ENCODE results near the gene GRIA3.

The GRIA3 gene

DNA sequence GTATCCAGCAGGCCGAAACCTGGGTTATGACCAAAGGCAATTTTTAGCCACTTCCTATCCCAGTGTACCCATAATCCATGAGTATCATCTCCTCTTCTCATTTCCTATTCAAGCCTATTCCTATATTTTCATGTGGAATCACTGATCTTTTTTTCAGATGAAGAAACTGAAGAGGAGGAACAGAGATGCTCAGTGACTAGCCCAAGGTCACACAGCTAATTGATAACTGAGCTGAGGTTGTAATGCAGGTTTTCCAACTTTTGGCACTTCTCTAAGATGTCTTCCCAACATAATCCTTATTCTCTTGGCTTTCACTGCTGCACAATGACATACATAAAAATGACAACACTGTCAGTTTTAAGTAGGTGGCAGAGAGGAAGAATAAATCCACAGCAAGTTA, 15.3 kb downstream of the GRIA3 start:
- DNase-seq = no peak

DNA sequence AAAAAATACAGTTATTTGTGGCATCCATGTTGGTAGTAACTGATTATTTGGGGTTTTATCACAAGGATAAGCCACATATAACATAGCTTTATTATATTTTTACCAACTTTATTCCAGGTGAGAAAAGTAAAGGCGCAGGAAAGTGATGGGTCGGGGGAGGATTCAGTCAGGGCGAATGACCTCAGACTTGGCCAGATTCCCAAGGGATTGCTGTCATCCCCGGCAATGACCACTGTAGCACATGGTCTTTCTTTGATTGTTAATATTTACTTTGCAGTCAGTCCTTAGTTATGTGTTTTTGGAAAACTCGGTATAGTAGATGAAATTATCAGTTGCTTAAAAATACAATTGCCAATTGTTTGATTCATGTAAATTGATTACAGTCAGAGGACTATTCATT, 17.6 kb downstream of the GRIA3 start:
- DNase-seq = no peak

DNA sequence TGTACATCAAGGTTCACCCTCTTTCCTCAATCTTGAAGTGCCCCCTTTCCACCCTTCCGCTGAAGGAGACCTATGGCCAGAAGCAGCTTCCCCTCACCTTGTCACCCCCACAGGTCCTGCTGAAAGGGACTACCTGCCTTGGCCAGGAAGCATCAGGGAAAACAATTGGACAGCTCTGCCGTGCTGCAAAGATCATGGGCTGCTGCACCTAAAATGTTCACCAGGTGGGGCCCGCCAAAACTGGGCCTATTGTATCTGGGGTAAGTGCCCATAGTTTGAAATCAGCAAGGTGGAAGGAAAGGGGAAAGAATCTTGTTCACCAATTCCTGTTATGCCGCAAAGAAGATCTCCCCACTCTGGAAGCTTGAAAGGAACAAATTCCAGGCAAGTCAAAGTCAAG, 18.4 kb downstream of the GRIA3 start:
- DNase-seq = no peak

DNA sequence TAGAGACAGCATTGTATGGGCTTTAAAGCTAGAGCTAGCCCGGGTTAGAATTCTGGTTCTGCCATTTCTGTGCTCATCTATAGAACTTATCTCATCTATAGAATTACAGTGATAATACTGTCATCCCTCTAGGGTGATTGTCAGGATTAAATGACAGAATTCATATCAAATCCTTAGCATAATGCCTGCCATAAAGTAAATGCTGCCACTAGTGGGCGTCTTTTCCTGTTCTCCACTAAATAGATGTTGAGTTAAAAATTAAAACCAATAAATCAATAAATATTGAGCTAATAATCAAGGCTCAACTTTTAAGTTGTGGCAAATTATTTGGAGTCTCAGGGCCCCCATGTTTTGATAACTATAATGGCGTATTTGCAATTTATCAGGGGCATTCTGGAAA, 19.7 kb downstream of the GRIA3 start:
- DNase-seq = no peak

DNA sequence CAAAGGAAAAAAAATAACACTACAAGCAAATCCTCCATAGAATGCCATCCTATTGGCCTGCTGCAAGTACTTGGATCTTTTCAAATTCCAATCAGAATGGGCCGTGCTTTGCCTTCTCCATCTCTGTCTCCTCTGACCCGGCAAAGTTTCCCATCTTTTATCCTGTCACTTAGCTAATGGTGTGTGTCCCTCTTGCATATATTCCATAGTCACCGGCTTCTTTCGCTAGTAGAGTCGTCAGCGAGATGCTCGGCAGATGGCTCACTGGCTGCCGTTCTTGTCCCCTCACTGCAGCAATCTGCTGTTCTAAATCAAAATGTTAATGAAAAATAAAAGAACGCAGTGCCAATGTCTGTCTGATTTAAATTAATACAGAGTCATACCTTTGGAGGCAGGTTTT, 22.1 kb downstream of the GRIA3 start:
- DNase-seq = no peak

DNA sequence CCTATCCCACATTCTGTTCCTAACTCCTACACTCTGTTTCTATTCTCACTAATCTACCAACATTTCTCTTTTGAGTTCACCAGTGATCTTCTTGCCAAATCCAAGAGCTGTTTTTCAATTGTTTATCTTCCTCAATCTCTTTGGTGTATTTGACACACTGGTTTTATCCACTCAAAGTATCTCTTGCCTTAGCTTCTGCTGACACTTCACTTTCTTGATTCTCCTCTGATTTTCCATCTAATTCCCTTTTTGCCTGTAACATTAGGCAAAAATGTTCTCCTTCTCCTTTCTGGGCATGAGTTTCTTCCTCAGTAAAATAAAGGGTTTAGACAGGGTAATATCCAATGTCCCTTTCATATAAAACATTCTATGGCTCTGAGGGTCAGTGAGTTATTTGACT, 26.2 kb downstream of the GRIA3 start:
- DNase-seq = no peak

DNA sequence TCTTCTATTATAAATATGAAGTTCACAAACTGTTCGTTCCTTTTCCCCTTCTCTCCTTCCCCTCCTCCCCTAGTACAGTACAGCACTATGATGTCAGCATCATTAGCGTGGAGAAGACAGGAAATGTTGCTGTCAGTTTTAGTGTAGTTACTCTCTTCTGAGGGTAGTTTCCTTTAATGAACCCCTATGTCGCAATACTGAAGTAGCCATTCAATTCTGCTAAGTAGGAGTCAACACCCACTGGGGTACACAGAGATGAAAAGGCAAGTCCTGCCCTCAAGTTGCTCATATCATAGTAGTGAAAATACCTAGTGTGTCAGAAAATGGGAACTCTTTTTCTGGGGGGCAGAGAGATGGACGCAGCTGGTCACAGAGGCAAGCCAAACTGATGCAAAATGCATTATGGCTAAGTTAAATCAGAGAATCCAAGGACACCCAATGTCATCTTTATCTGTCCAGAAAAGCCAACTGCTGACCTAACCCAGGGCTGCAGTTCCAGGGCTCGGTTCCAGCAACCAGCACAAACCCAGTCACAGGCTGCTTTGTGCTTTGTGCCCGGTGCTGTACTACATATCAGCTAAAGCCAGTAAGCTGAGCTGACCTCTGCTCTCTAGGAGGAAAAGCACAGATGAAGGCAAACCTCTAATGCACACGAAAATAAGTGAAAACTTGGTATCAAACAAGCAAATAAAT, 31.5 kb downstream of the GRIA3 start:
- no peak for DNase-seq

DNA sequence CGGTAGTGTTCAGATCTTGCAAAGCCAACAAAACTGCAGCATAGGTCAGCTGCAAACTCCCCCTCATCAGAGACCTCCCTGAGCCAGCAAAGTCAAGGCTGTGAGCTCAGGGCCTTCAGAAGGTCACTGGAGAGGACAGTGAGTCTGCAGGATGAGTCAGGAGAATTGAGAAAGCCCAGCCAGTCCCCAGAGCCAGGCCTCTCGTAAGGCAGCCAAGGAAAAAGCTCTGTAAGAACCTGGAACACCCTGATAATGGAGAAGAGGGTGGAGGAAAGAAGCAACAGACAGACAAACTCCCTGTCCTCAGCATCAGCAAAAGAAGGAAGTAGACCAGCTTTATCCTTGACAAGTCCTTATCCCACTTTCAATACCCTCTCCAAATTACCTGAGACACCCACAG, 33.0 kb downstream of the GRIA3 start:
- peak; percentile 3 for DNase-seq

DNA sequence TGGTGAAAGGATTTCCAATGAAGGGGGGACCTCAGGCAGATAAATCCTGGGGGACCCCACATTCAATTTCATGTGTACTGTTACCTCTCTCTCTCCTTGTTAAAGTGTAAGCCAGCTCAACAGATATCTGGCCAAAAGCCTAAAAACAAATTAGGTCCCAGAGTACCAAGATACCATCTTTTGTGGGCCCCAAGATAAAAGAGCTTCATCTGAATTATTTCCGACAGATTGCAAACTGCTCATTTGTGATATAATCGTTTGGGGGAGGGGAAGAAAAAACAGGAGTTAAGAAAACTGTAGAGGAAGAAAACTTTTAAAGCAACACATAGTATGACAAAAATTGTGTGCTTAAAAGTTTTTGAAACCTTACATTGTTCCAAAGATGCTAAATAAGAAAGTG, 33.6 kb downstream of the GRIA3 start:
- no peak for DNase-seq

DNA sequence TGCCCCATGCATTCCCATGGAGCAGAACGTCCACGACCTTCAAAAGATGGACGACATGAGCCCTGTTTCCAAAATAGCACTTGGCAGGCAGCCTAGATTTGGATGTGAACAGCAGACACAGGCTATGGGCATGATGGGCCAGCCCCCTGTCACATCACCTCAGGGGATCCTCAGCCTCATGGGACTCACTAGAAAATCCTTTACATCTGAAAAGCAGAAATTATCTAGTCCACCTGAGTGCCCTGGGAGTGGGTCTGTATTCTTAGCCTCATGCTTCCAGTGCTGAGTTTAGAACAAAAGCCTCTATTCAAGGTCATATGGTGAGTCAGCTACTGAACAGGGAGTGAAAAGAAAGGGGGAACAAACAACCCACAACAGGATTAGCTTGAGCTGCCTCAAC, 35.8 kb downstream of the GRIA3 start:
- DNase-seq = no peak

DNA sequence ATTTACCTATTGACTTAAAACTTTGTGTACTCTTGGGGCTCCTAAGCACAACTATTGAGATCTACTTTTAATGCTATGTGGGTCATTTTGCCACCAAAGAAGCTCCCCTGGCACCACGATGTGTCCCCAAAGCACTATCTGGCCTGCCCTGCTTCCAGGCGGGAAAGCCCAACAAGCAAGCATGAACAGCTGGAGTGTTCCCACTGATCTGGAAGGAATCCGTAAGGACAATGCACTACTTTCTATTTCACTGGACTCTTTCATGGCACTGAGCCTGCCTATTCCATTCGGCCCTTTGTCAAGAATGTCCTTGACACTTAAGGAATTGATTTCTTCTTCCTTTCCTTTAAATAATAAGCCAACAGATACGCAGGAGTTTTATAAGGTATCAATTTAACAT, 38.8 kb downstream of the GRIA3 start:
- no peak for DNase-seq

DNA sequence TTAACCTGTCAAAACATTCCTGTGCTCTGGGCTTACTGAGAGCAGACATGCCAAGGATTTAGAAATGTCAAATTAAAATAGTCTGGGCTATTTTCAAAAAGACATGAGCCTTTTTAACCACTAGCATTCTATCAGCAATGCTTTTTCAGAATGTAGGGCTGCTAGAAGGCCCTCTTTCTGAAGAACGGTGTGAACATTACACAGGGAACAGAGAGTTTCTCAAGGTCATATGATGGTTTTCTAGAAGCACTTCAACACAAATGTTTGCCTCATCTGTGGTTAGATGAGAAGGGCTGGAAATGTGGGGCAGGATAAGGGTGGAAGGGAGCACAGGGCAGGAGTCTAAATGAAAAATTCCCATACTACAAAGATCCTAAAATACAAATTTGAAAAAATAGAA, 39.3 kb downstream of the GRIA3 start:
- DNase-seq = no peak

DNA sequence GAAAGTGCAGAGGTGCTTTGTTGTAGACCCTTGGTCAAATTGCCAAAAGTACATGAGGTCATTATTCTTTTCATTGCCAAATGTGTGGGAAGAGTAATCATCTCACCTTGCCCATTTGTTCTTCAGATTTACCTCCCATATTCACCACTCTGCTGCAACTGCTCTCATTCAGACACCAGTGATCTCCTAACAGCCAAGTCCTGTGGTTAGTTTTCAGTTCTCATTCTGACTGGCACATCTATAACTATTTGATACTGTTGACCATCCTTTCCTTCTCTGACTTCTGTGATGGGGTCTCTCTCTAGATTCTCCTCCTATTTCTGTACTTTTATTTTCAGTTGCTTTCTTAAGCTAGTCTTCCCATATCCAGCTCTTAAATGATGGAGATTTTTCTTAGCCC, 39.8 kb downstream of the GRIA3 start:
- no peak for DNase-seq

DNA sequence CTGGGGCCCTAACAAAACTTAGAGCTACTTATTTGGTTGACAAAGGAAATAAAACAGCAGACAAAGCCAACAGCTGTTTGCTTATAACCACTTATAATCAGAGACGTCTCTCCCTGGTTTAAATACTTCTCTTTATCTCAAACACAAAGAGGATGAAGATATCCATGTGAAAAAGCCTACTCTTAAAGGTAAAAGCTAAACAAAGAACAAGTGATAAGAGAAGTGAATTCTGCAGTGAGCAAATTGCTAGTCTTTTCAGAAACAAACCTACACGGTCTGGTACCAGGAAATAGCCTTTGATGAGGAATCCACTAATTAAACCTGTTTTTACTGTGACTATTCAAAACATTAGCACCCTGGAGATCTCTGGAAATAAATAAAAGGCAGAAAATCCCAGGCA, 46.7 kb downstream of the GRIA3 start:
- no peak for DNase-seq

DNA sequence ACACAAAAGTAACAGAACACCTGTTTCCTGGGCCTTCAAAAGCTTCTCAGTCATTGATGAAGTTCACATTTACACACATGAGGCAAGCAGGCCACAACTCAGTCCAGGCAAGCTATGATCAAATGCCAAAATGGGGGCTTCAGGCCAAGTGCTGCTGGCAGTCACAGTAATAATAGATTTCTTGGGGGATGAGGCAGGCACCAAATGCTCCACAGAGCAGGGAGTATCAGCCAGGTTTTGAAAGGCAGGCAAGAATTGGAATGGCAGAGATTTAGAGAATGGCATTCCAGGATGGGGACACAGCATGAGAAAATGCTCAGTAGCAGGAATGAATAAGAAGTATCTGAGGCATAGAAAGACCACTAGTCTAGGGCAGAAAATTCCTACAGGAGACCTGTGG, 52.8 kb downstream of the GRIA3 start:
- no peak for DNase-seq

DNA sequence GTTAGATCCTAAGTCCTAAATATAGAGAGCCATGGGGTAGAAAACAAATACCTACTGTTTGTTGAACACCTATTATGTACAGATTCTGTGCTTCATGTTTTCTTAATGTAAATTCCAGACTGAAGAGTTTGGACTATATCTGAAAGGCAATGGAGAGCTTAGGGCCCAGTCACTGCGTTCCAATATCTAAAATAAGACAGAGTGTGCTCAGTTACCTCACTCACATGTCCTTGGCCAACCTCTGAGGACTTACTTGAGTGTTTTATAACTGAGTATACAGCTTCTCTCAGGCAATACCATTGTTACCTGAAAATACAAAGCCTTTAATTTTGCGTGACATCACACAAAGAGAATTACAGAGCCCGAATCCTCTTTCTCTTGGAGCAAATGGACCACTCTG, 53.2 kb downstream of the GRIA3 start:
- DNase-seq = no peak

DNA sequence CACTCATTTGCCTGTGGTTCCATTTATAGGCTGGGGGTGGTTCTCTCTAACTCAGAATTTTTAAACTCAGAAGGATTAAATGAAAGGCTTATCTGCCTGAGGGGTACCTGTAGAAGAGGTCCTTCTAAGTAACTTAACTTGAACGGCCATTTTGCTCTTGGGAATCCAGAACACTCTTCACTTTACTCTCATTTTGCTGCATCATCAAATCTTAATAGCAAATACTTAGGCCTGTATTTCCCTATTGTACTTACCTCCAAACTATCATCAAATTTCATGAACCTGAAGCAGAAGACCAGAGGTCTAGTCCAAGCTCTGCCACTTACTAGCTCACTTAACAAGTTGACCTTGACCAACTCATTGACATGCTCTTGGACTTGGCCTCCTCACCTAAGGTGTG, 70.4 kb downstream of the GRIA3 start:
- DNase-seq = no peak

DNA sequence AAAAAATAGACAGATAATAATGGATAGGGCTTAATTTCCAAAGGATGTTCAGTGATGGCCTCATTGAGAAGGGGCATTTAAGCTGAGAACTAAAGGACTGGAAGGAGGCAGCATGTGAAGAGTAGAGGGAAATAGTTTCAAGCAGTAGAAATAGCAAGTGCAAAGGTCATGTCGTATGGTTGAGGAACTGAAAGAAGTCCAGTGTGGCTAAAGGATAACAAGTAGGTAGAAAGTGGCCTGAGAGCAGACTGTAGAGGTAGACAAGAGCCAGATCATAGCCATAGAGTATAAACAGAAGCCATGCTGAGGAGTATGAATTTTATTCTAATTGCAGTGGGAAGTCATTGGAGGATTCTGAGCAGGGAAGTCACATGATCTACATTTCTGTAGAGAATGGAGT, 72.3 kb downstream of the GRIA3 start:
- DNase-seq = no peak

DNA sequence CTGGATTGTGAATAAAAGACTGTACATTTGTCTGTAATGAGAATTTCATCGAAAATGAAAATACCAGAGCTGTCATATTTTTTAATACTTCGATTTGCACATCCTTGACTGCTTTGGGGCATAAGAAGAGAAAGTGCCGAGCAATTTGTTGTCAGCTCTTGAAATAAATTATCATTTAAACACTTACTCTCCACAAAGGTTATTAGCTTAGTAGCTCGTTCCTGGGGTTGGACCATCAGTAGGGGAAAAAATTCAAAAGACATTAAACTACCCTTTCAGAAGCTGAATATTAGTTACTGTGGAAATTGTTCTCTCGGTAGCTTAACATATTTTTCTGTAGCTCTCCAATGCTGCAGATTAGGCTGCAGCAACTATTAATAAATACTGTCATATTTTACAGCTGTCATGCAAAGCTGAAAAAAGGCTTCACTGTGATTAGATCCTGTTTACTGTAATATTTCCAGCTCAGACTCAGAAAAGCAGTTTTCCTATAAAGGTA, 76.9 kb downstream of the GRIA3 start:
- DNase-seq = no peak

DNA sequence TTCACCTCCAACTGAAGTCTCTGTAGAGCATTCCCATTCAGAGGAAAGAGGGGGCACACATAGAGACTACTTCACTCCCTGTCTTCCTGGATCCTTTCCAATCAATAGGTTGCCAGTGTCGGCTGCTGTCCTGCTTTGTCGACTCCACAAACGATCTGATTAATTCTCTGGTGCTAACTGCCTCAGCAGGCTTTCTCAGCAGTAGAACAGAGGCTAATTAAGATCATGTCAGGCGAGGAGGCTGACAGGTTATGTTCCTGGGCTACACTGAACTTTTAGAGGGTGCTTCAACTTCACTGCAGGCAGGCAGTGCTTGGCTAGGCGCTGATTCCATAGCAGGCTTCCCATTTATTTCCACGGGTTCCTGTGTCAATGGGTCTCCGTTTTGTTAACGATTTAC, 79.2 kb downstream of the GRIA3 start:
- no peak for DNase-seq

DNA sequence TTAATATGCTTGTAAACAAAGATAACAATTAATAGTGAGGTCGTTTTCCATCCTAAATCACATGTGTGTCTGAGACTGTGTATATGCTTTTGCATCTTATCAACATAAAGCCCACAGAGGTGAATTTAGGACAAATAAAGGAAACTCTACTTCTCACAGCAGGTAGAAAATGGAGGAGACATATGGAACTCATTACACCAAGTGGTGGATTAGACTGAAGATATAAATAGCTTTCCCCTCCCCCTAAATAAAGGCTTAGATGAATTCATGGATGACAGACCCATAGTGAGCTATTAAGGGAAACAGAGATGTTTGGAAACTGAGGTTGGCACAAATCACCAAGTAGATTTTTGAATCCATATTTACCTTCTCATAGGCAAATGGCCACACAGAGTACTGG, 79.7 kb downstream of the GRIA3 start:
- DNase-seq = no peak

DNA sequence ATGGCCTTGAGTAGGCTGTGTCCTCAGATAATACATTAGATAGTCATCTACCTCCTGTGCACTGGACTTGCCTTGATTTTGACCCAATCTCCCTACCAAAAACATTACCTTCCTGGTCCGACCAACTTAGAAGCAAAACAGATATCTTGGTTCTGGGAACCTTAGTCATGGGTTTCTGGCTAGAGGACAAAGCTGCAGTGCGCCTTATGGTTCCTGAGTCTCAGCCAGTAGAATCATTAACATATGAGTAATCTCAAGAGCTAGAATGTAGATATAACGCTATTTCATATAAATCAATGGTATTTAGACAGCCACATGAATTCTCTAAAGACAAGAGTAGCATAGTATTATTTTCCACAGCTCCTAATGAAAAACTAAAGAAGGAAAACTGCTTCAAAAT, 83.1 kb downstream of the GRIA3 start:
- DNase-seq = no peak

DNA sequence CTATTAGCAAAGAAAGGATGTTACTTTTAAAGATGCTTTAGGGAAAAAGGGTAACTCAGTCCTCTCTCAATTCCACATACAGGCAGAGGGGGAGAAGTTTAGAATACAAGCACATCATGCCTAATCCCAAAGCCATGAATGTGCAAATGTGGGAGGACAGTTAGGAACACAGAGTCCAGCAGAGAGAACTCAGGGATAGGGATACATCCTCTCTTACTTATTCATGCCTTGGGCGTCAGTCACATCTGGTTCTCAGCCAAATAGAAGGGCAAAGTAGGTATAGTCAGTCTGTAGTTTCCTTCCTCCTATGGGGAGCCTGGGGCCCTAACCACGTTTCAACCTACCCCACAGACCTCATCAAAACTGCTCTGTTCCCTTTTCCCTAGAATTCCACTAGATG, 87.8 kb downstream of the GRIA3 start:
- no peak for DNase-seq

DNA sequence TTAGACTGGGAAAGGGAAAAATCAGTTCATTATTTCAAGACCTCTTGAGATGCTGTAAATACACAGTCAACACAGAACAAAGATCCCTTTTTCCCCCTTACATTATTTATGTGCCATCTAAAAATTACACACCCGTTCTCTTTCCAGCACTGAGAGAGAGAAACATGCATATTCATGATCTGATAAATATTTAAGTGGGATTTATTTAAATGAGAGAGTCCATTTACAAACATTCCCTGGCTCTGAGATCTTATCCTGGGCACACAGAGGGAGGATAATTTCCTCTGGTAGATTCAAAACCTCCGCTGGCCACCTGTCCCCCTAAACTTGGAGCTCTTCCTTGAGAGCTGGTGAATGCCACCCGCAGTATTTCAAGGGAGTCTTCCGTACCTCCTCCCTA, 88.6 kb downstream of the GRIA3 start:
- DNase-seq = no peak

DNA sequence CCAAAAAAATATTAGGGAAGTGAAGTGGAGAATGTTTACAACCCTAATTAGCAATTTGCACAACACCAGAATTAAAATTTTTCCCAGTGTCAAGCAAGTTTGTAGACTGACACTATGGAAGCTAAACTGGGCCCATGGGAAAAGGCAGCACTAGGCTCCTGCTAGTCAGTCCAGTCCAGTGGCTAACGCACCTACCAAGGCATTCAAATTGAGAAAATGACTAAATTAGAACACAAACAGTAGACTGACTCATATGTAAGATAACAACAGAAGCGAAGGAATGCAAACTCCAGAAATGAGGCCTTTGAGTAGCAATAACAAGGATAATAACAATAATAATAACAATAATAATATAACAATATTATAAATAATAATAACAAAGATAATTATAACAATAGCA, 90.7 kb downstream of the GRIA3 start:
- no peak for DNase-seq

DNA sequence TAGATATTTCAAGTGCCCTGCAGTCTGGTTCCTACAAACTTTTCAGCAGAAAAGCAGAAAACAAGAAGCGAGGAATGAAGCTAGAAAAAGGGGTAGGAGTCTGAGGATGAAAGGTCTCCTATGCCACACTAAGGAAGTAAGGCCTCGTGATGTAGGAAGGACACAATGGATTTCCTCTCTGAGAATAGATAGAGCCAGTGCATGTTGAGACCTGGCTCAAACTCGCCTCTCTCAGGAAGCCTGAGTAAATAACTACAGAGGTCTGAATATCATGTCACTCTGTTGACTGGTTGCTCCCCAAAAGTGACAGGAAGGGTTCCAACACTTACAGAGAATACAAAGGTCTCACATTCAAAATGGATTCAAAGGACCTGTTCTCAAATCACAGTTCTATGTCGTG, 93.3 kb downstream of the GRIA3 start:
- DNase-seq = no peak

Measured in hematopoietic multipotent progenitor cell treated with erythropoietin and hydrocortisone succinate and interleukin-3 and kit ligand, for 8 days (in vitro differentiated cells).